HFFc6 (cell line): ENCODE results near the gene THADA. TPM values are rescaled to one million over a fixed set of nuclear protein-coding genes. Genes with fewer than 3 reads are reported as not detected.
"Not testable (repeated sequence)": the region's sequence is repeated elsewhere in the genome, so short reads cannot be mapped to it uniquely, and the experiment has no call there.

Experiments
- DNase-seq: peaks from one replicate; pipeline ENCODE4 v3.0.0-alpha.2; 2018
- H3K27ac Mint-ChIP-seq: 2 replicates; pipeline ENCODE4 v1.8.0; 2020; ENCODE audit warnings: mild to moderate bottlenecking, mixed read lengths
- H3K27me3 Mint-ChIP-seq: 2 replicates; pipeline ENCODE4 v1.8.0; 2021; ENCODE audit warnings: mild to moderate bottlenecking, moderate library complexity, mixed read lengths; ENCODE audit not compliant: insufficient read depth
- H3K36me3 Mint-ChIP-seq: 2 replicates; pipeline ENCODE4 v1.8.0; 2021; ENCODE audit warnings: low read depth, mixed read lengths
- H3K4me1 Mint-ChIP-seq: 2 replicates; pipeline ENCODE4 v1.8.0; 2020; ENCODE audit warnings: low read depth, mixed read lengths
- H3K4me3 Mint-ChIP-seq: 2 replicates; pipeline ENCODE4 v1.8.0; 2020; ENCODE audit warnings: mild to moderate bottlenecking, moderate library complexity, mixed read lengths
- H3K9me3 Mint-ChIP-seq: 2 replicates; pipeline ENCODE4 v1.8.0; 2020; ENCODE audit warnings: mild to moderate bottlenecking, mixed read lengths
- CTCF ChIP-seq: fragments of 200-600 bp; sonication (generic); IDR thresholded peaks from 2 replicates; pipeline ENCODE4 v1.5.0; 2021; ENCODE audit warnings: antibody characterized with exemption, mild to moderate bottlenecking
- total RNA-seq, 6 experiments: library from RNA; stranded (reverse); fragmentation: NEBNext Ultra II Directional; extraction: Animal tissue kit (Norgen Biotek cat#: 25700); gene quantifications; 2 replicates in 1 of 6; 3 replicates in 5 of 6; pipeline ENCODE4 v1.2.3, GENCODE V29; 2021

Gene THADA
- total RNA-seq, 6 experiments from 2014 or later = 14.3 to 20.5 (median 17.3) TPM

GRCh38 chr2:43537137-43537536, 58.7 kb downstream of the THADA start:
- Mint-ChIP-seq H3K27ac (no peak overlapping the region), H3K27me3 (no peaks in the 10 kb centered on the region; the same call in 1 of the 2 replicates), H3K4me3 (no peak overlapping the region), H3K36me3 (peaks cover 6% of the 10 kb centered on the region; the same call in 1 of the 2 replicates), H3K9me3 (no peaks in the 10 kb centered on the region), H3K4me1 (peaks cover 36% of the 10 kb centered on the region)
- no peak for DNase-seq
- TF ChIP-seq CTCF = no peak

GRCh38 chr2:43534569-43534968, 61.3 kb downstream of the THADA start:
- H3K27ac Mint-ChIP-seq = no peak overlapping the region
- no peak for DNase-seq
- no peak overlapping the region for H3K4me3 Mint-ChIP-seq
- H3K36me3 Mint-ChIP-seq = peaks cover 12% of the 10 kb centered on the region
- no peaks in the 10 kb centered on the region for H3K9me3 Mint-ChIP-seq
- TF ChIP-seq CTCF = no peak
- H3K4me1 Mint-ChIP-seq = peaks cover 17% of the 10 kb centered on the region
- no peaks in the 10 kb centered on the region for H3K27me3 Mint-ChIP-seq

- not testable (repeated sequence) for H3K4me3 Mint-ChIP-seq, DNase-seq, H3K4me1 Mint-ChIP-seq, H3K27me3 Mint-ChIP-seq, H3K27ac Mint-ChIP-seq, H3K9me3 Mint-ChIP-seq
- H3K36me3 Mint-ChIP-seq = peaks cover 12% of the 10 kb centered on the region
Measured at GRCh38 chr2:43532572-43532971, 63.3 kb downstream of the THADA start.

- Mint-ChIP-seq H3K27me3 (no peaks in the 10 kb centered on the region), H3K4me3 (no peak overlapping the region), H3K36me3 (peaks cover 17% of the 10 kb centered on the region), H3K4me1 (no peaks in the 10 kb centered on the region), H3K9me3 (no peaks in the 10 kb centered on the region), H3K27ac (no peak overlapping the region)
- no peak for DNase-seq
- no peak for TF ChIP-seq CTCF
Measured at GRCh38 chr2:43531251-43531650, 64.6 kb downstream of the THADA start.

- Mint-ChIP-seq H3K4me3 (no peak overlapping the region), H3K27me3 (no peaks in the 10 kb centered on the region), H3K36me3 (peaks cover 29% of the 10 kb centered on the region), H3K4me1 (peaks cover 16% of the 10 kb centered on the region), H3K27ac (no peak overlapping the region), H3K9me3 (peaks cover 5% of the 10 kb centered on the region; the same call in 1 of the 2 replicates)
- TF ChIP-seq CTCF = no peak
- DNase-seq = no peak
Measured at GRCh38 chr2:43526994-43527393, 68.8 kb downstream of the THADA start.

- Mint-ChIP-seq H3K36me3 (peaks cover 23% of the 10 kb centered on the region), H3K9me3 (peaks cover 5% of the 10 kb centered on the region; the same call in 1 of the 2 replicates), H3K27ac (no peak overlapping the region), H3K27me3 (no peaks in the 10 kb centered on the region), H3K4me1 (peaks cover 20% of the 10 kb centered on the region), H3K4me3 (no peak overlapping the region)
- DNase-seq = no peak
- no peak for TF ChIP-seq CTCF
Measured at GRCh38 chr2:43525506-43525905, 70.3 kb downstream of the THADA start.
